ENCODE data around the gene KCNIP1. TPM values are rescaled to one million over a fixed set of nuclear protein-coding genes. Genes with fewer than 3 reads are reported as not detected.

The KCNIP1 gene
- total and polyA plus RNA-seq, 2 of the 8 experiments (the other 6 are each of a cell fraction or from before 2014, with no cell fraction given), result 0.52 to 0.83 TPM

GRCh38 chr5:170630226-170630625, 126.4 kb downstream of the KCNIP1 start:
- no peak overlapping the region for H2BK5ac ChIP-seq (ENCODE audit: low read depth, low read length)
- WGBS, 2 experiments (ENCODE audit: extremely low coverage in 1 of 2, insufficient coverage in 1 of 2, insufficient read length in 1 of 2, insufficient replicate concordance in 2 of 2, low coverage in 1 of 2, low lambda C conversion rate in 2 of 2, missing lambda C conversion rate in 1 of 2), result 86% methylated on average over 8 of the region's 8 CpGs; no CpG with 5 or more reads in 1 of the 2 experiments
- FAIRE-seq, result no peak
- peaks cover 8% of the 10 kb centered on the region; the same call in 1 of the 2 replicates for H3K23me2 ChIP-seq (ENCODE audit: low read depth, low read length)
- no peak overlapping the region for H2BK12ac ChIP-seq (ENCODE audit: low read depth, low read length)
- no peak overlapping the region for H2BK20ac ChIP-seq (ENCODE audit: low read length)
- no peak overlapping the region for H3K18ac ChIP-seq (ENCODE audit: extremely low read depth, low read length)
- POLR2A ChIA-PET (ENCODE audit: partially characterized antibody), result no interaction called here
- H4K8ac ChIP-seq (ENCODE audit: extremely low read depth, insufficient read depth, low read length), result no peak overlapping the region
- no peak for DNase-seq (ENCODE audit: low read depth in 1 of 2, low spot score in 2 of 2)
- peak overlapping the region; percentile 3; the same call in 1 of the 2 replicates for H2AK5ac ChIP-seq (ENCODE audit: low read depth, low read length)
- CTCF ChIA-PET (ENCODE audit: partially characterized antibody), result interaction anchor here (1.2 to 30.3 kb wide), 8 partner anchors 21 to 402 kb away, joined by 3 to 982 read pairs (median 22); partner anchors contain the start of gene GABRP
- H4K91ac ChIP-seq (replicated peaks; ENCODE audit: insufficient read length, low read length), result no peak overlapping the region
- H3K27ac ChIP-seq (ENCODE audit: low read depth, low read length), result no peak overlapping the region
- peak overlapping the region; percentile 31; the same call in 1 of the 2 replicates for H2BK15ac ChIP-seq (ENCODE audit: low read length)
- peaks cover 10 to 29% (median 21%) of the 10 kb centered on the region in 4 experiments for H3K4me1 ChIP-seq (replicated peaks in 1 of 4; ENCODE audit: control insufficient read depth in 3 of 4, insufficient read depth in 4 of 4, low read length in 3 of 4)
- no peak overlapping the region for H2BK120ac ChIP-seq (replicated peaks; ENCODE audit: low read depth, low read length)
- H3K14ac ChIP-seq (ENCODE audit: insufficient read length), result no peak overlapping the region
- H4K5ac ChIP-seq (ENCODE audit: insufficient read length, low read depth, low read length), result no peak overlapping the region
- TF ChIP-seq YY1 (IDR thresholded peaks at IDR 0.05; ENCODE audit: low read depth, low read length), result no peak
- TF ChIP-seq NRF1 (IDR thresholded peaks at IDR 0.05; ENCODE audit: low read depth, low read length), result no peak
- TF ChIP-seq BRCA1 (IDR thresholded peaks at IDR 0.05; ENCODE audit: low read depth, low read length), result no peak
- TF ChIP-seq HDAC2 (IDR thresholded peaks at IDR 0.05; ENCODE audit: borderline replicate concordance in 1 of 2, low read depth in 2 of 2, low read length in 2 of 2), result no peak
- no peak for TF ChIP-seq E2F6 (IDR thresholded peaks at IDR 0.05)
- TF ChIP-seq POLR2A (IDR thresholded peaks at IDR 0.05; ENCODE audit: control extremely low read depth in 1 of 2, low read depth in 2 of 2, low read length in 2 of 2), result no peak
- no peak for TF ChIP-seq FOSL1 (IDR thresholded peaks at IDR 0.05; ENCODE audit: insufficient read depth, low read depth, low read length)
- TF ChIP-seq CBX8 (IDR thresholded peaks at IDR 0.05; ENCODE audit: borderline replicate concordance, low read depth, low read length), result no peak
- no peak for TF ChIP-seq USF2 (IDR thresholded peaks at IDR 0.05; ENCODE audit: low read length)
- TF ChIP-seq SP2 (IDR thresholded peaks at IDR 0.05; ENCODE audit: low read length), result no peak
- H3K4me2 ChIP-seq (ENCODE audit: insufficient read depth in 1 of 2, low read depth in 2 of 2, low read length in 2 of 2), result no peak overlapping the region
- no peak overlapping the region for H3K4me3 ChIP-seq (ENCODE audit: extremely low read depth in 1 of 4, insufficient read depth in 2 of 4, low read depth in 3 of 4, low read length in 4 of 4)
- H3K4ac ChIP-seq (replicated peaks; ENCODE audit: insufficient read length, low read depth, low read length), result no peak overlapping the region
- H3K79me1 ChIP-seq (ENCODE audit: low read depth, low read length), result no peaks in the 10 kb centered on the region
- peaks cover 0 to 3% of the 10 kb centered on the region in 2 experiments for H4K20me1 ChIP-seq (replicated peaks in 1 of 2; ENCODE audit: control insufficient read depth in 1 of 2, insufficient read depth in 2 of 2, low read length in 2 of 2)
- no peaks in the 10 kb centered on the region for H3K36me3 ChIP-seq (ENCODE audit: control insufficient read depth in 2 of 4, insufficient read depth in 4 of 4, low read length in 3 of 4)
- no peak overlapping the region for H3K56ac ChIP-seq (replicated peaks; ENCODE audit: insufficient read length, low read depth, low read length)
- no peaks in the 10 kb centered on the region; a peak in 1 of 7 replicates for H3K27me3 ChIP-seq (replicated peaks in 1 of 4; ENCODE audit: control insufficient read depth in 3 of 4, extremely low read depth in 1 of 4, insufficient read depth in 3 of 4, low read length in 3 of 4)
- H3K9ac ChIP-seq (replicated peaks in 1 of 4; ENCODE audit: extremely low read depth in 1 of 4, low read depth in 3 of 4, low read length in 3 of 4), result no peak overlapping the region
- no peak overlapping the region for H2AFZ ChIP-seq (ENCODE audit: low read length)
- no peaks in the 10 kb centered on the region for H3K79me2 ChIP-seq (ENCODE audit: control insufficient read depth in 1 of 2, insufficient read depth in 2 of 2, low read length in 2 of 2)
- H3K9me3 ChIP-seq (ENCODE audit: insufficient read depth in 2 of 2, low read depth in 1 of 2, low read length in 1 of 2), result no peaks in the 10 kb centered on the region
- H3K23ac ChIP-seq (ENCODE audit: insufficient read length), result no peak overlapping the region

All from H1 (cell line).